Measurements from ENCODE around the gene CAVIN4.

The CAVIN4 gene

DNA sequence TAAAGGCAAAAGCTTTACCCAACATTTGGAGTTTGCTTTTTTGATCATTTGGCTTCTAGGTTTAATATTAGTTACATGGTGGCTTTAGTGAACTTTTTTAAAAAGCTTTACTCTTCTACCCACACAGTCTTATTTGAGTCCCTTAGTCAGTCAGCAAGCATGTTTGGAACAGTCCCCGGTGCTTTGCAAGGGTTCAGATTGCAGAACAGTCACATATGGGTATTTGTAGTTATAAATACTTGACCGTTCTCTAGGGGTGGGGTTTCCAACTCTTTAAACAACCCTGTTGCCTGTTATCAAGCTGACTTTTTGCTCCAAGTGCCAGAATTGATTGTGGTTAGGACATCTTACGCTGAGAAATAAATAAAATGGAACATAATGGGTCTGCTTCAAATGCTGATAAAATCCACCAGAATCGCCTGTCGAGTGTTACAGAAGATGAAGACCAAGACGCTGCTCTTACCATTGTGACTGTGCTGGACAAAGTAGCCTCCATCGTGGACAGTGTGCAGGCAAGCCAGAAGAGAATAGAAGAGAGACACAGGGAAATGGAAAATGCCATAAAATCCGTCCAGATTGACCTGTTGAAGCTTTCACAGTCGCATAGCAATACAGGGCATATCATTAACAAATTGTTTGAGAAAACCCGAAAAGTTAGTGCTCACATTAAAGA lies at the start of gene CAVIN4:
Gene CAVIN4 (plus strand): TSS at position 304 of the 673 bp plus-strand sequence. CDS start 65 bp downstream, at position 369.
- no peaks in the 10 kb centered on the region for H3K9me3 ChIP-seq (ENCODE audit: severe bottlenecking)
- peaks cover 22% of the 10 kb centered on the region for H3K36me3 ChIP-seq
- no peak within 1 kb of the TSS for H3K4me3 ChIP-seq (ENCODE audit: low read depth, low read length)
- no peak within 1 kb of the TSS for H3K27ac ChIP-seq
- DNase-seq = no peak
- TF ChIP-seq CTCF (IDR thresholded peaks at IDR 0.05; ENCODE audit: low read depth, low read length) = no peak
- no peaks in the 10 kb centered on the region for H3K27me3 ChIP-seq (ENCODE audit: insufficient read depth, low read depth, severe bottlenecking)

DNA sequence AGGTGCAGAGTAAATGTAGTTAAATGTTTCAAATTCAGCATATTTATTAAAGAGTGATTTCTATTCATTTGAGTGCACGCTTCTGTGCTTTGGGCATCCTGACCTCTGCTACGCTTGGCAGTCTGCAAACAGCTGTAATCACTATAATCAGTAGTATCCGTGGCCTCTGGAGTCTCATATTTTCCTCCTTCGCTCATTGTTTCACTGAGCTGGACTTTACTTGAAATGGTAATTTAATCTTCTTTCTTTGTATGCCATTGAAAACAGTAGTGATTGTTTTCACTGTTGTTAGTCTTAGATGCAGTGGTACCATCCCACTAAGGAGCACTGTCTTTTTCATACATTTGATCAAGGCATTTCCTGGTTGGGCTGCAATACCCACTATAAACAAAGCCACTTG lies 43.5 kb upstream of the CAVIN4 start:
- no peak for TF ChIP-seq CTCF (IDR thresholded peaks at IDR 0.05; ENCODE audit: low read depth, low read length)
- H3K27me3 ChIP-seq (ENCODE audit: insufficient read depth, low read depth, severe bottlenecking) = no peaks in the 10 kb centered on the region
- H3K4me3 ChIP-seq (ENCODE audit: low read depth, low read length) = no peak overlapping the region
- no peak for DNase-seq
- no peak overlapping the region for H3K27ac ChIP-seq
- H3K9me3 ChIP-seq (ENCODE audit: severe bottlenecking) = peaks cover 2% of the 10 kb centered on the region
- peaks cover 5% of the 10 kb centered on the region for H3K36me3 ChIP-seq

- Histone ChIP-seq H3K36me3 (peaks cover 38% of the 10 kb centered on the region), H3K27me3 (ENCODE audit: insufficient read depth, low read depth, severe bottlenecking) (no peaks in the 10 kb centered on the region), H3K4me3 (ENCODE audit: low read depth, low read length) (no peak overlapping the region), H3K27ac (no peak overlapping the region), H3K9me3 (ENCODE audit: severe bottlenecking) (peaks cover 13% of the 10 kb centered on the region)
- no peak for TF ChIP-seq CTCF (IDR thresholded peaks at IDR 0.05; ENCODE audit: low read depth, low read length)
- no peak for DNase-seq
Observed at GRCh38 chr9:100540327-100540726, 37.6 kb upstream of the CAVIN4 start.

GRCh38 chr9:100549048-100549447 lies 28.8 kb upstream of the CAVIN4 start:
- Histone ChIP-seq H3K36me3 (peaks cover 66% of the 10 kb centered on the region), H3K9me3 (ENCODE audit: severe bottlenecking) (peaks cover 18% of the 10 kb centered on the region), H3K27me3 (ENCODE audit: insufficient read depth, low read depth, severe bottlenecking) (no peaks in the 10 kb centered on the region), H3K4me3 (ENCODE audit: low read depth, low read length) (no peak overlapping the region), H3K27ac (no peak overlapping the region)
- no peak for TF ChIP-seq CTCF (IDR thresholded peaks at IDR 0.05; ENCODE audit: low read depth, low read length)
- DNase-seq = no peak

DNA sequence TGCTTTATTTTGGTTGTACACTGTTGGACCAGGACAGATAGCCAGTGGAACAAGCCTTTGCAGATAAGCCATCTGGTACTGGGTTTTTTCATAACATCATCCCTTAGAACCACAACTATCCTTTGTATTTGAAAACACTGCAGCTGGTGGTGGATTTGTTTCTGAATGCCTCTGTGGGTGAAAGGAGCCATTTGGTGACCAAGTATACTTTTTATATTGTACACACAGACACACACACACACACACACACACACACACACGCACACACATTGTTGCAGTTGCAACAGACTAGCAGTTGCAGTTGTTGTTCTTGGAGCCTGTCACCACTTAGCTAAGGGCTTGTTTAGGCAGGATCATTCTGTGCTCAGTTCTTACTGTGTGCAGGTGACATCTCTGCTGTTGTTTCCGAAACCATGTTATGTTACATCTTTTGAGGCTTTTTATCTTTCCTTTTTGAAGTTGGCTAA lies 22.9 kb upstream of the CAVIN4 start:
- no peaks in the 10 kb centered on the region for H3K9me3 ChIP-seq (ENCODE audit: severe bottlenecking)
- H3K27me3 ChIP-seq (ENCODE audit: insufficient read depth, low read depth, severe bottlenecking) = no peaks in the 10 kb centered on the region
- no peak overlapping the region for H3K27ac ChIP-seq
- TF ChIP-seq CTCF (IDR thresholded peaks at IDR 0.05; ENCODE audit: low read depth, low read length) = no peak
- H3K4me3 ChIP-seq (ENCODE audit: low read depth, low read length) = no peak overlapping the region
- H3K36me3 ChIP-seq = peaks cover 60% of the 10 kb centered on the region
- no peak for DNase-seq

GRCh38 chr9:100555471-100555870 lies 22.4 kb upstream of the CAVIN4 start:
- peaks cover 55% of the 10 kb centered on the region for H3K36me3 ChIP-seq
- H3K27ac ChIP-seq = no peak overlapping the region
- H3K4me3 ChIP-seq (ENCODE audit: low read depth, low read length) = no peak overlapping the region
- no peak for DNase-seq
- no peaks in the 10 kb centered on the region for H3K27me3 ChIP-seq (ENCODE audit: insufficient read depth, low read depth, severe bottlenecking)
- H3K9me3 ChIP-seq (ENCODE audit: severe bottlenecking) = no peaks in the 10 kb centered on the region
- no peak for TF ChIP-seq CTCF (IDR thresholded peaks at IDR 0.05; ENCODE audit: low read depth, low read length)

All from WERI-Rb-1 (cell line).